ENCODE results near the gene SERINC5. TPM values are rescaled to one million over a fixed set of nuclear protein-coding genes. Genes with fewer than 3 reads are reported as not detected.
A peak's percentile ranks its signal among the peaks of the same experiment; 100 is the strongest.

The SERINC5 gene
- total RNA-seq, 2 donors from 2014 or later, result 147 to 152 TPM

GRCh38 chr5:80092486-80093107, 163.3 kb downstream of the SERINC5 start:
- DNase-seq (no peak), ATAC-seq (no peak)
- intact Hi-C loops (cut with DNase I, micrococcal nuclease), result loop anchor here in 1 of 2 donors (2.0 kb wide), 1 partner anchor 214 kb away; no protein-coding TSS in a partner anchor

- intact Hi-C loops (cut with DNase I, micrococcal nuclease), result loop anchor here in 1 of 2 donors (2.0 kb wide), 1 partner anchor 215 kb away; no protein-coding TSS in a partner anchor
- peak in 1 of 2 donors; percentile 15 for DNase-seq
- ATAC-seq, result peak; percentile 67
Observed at GRCh38 chr5:80091792-80092192, 164.1 kb downstream of the SERINC5 start.

GRCh38 chr5:80090884-80091166, 165.0 kb downstream of the SERINC5 start:
- DNase-seq, result no peak
- intact Hi-C loops (cut with DNase I, micrococcal nuclease), result no loop called here
- no peak for ATAC-seq

GRCh38 chr5:80083101-80083890, 172.6 kb downstream of the SERINC5 start:
- ATAC-seq, result peak; percentile 77
- intact Hi-C loops (cut with DNase I, micrococcal nuclease), result loop anchor here in 1 of 2 donors (10.0 kb wide), 1 partner anchor 518 kb away; no protein-coding TSS in a partner anchor
- no peak for DNase-seq

- peak; percentile 33 to 42 for DNase-seq
- intact Hi-C loops (cut with DNase I, micrococcal nuclease), result loop anchor here in 1 of 2 donors (10.0 kb wide), 1 partner anchor 518 kb away; no protein-coding TSS in a partner anchor
- ATAC-seq, result peak; percentile 66
Observed at GRCh38 chr5:80082731-80083100, 173.1 kb downstream of the SERINC5 start.

GRCh38 chr5:80082281-80082680, 173.6 kb downstream of the SERINC5 start:
- no peak for ATAC-seq
- no peak for DNase-seq
- intact Hi-C loops (cut with DNase I, micrococcal nuclease), result loop anchor here in 1 of 2 donors (10.0 kb wide), 1 partner anchor 517 kb away; no protein-coding TSS in a partner anchor

GRCh38 chr5:80078921-80079320, 176.9 kb downstream of the SERINC5 start:
- ATAC-seq (no peak), DNase-seq (no peak)
- intact Hi-C loops (cut with DNase I, micrococcal nuclease), result no loop called here

- no peak for ATAC-seq
- DNase-seq, result no peak
- intact Hi-C loops (cut with DNase I, micrococcal nuclease), result no loop called here
Observed at GRCh38 chr5:80077051-80077714, 178.7 kb downstream of the SERINC5 start.

GRCh38 chr5:80076131-80077050, 179.5 kb downstream of the SERINC5 start:
- no peak for ATAC-seq
- intact Hi-C loops (cut with DNase I, micrococcal nuclease), result no loop called here
- DNase-seq, result no peak

GRCh38 chr5:80072103-80073073, 183.5 kb downstream of the SERINC5 start:
- DNase-seq, result no peak
- ATAC-seq, result no peak
- intact Hi-C loops (cut with DNase I, micrococcal nuclease), result no loop called here

GRCh38 chr5:80071510-80072021, 184.3 kb downstream of the SERINC5 start:
- ATAC-seq (no peak), DNase-seq (no peak)
- intact Hi-C loops (cut with DNase I, micrococcal nuclease), result no loop called here

- DNase-seq (no peak), ATAC-seq (no peak)
- intact Hi-C loops (cut with DNase I, micrococcal nuclease), result no loop called here
Observed at GRCh38 chr5:80070338-80071056, 185.4 kb downstream of the SERINC5 start.

GRCh38 chr5:80069918-80070318, 185.9 kb downstream of the SERINC5 start:
- intact Hi-C loops (cut with DNase I, micrococcal nuclease), result no loop called here
- ATAC-seq (peak; percentile 88), DNase-seq (no peak)

GRCh38 chr5:80069251-80069800, 186.5 kb downstream of the SERINC5 start:
- DNase-seq (no peak), ATAC-seq (no peak)
- intact Hi-C loops (cut with DNase I, micrococcal nuclease), result no loop called here

GRCh38 chr5:80068775-80069174, 187.1 kb downstream of the SERINC5 start:
- ATAC-seq (no peak), DNase-seq (no peak)
- intact Hi-C loops (cut with DNase I, micrococcal nuclease), result no loop called here

GRCh38 chr5:80068246-80068636, 187.6 kb downstream of the SERINC5 start:
- DNase-seq (no peak), ATAC-seq (no peak)
- intact Hi-C loops (cut with DNase I, micrococcal nuclease), result no loop called here

All from left colon (tissue), 2 donors.